ENCODE measurements around the gene TMEM63A. TPM values are rescaled to one million over a fixed set of nuclear protein-coding genes. Genes with fewer than 3 reads are reported as not detected.

TMEM63A gene
- total and polyA plus RNA-seq, 10 donors = 15.0 to 143 (median 109) TPM

- no peak overlapping the region for H3K27ac ChIP-seq
- no peaks in the 10 kb centered on the region for H3K27me3 ChIP-seq (replicated peaks in 1 of 7)
- DNase-seq = no peak
- H3K4me1 ChIP-seq = peaks cover 3 to 37% (median 25%) of the 10 kb centered on the region in 6 donors
- no peak overlapping the region for H3K4me3 ChIP-seq
- 84 to 95% (median 90%) methylated on average over 5 of the region's 5 CpGs for WGBS, 5 donors
- no peaks in the 10 kb centered on the region for H3K9me3 ChIP-seq
- H3K36me3 ChIP-seq = peaks cover 0 to 96% (median 43%) of the 10 kb centered on the region in 6 donors
- intact Hi-C loops (cut with DNase I; ENCODE audit: low total_unique reads) = no loop called here
- no peak for TF ChIP-seq POLR2A (IDR thresholded peaks at IDR 0.05)
- no peak for TF ChIP-seq CTCF (IDR thresholded peaks at IDR 0.05 in 8 of 11, conservative IDR thresholded peaks at IDR 0.05 in 3 of 11)
- no peak for TF ChIP-seq POLR2AphosphoS5 (IDR thresholded peaks at IDR 0.05)
These were observed 35.4 kb upstream of the TMEM63A start for GRCh38 chr1:225917536-225917935.

- TF ChIP-seq CTCF (IDR thresholded peaks at IDR 0.05 in 8 of 11, conservative IDR thresholded peaks at IDR 0.05 in 3 of 11) (no peak), POLR2A (IDR thresholded peaks at IDR 0.05) (no peak)
- H3K4me3 ChIP-seq = no peak overlapping the region
- peaks cover 0 to 93% (median 41%) of the 10 kb centered on the region in 6 donors for H3K36me3 ChIP-seq
- intact Hi-C loops (cut with DNase I; ENCODE audit: low total_unique reads) = no loop called here
- DNase-seq = no peak
- 87 to 98% (median 92%) methylated on average over 3 of the region's 3 CpGs for WGBS, 5 donors
- H3K27me3 ChIP-seq (replicated peaks in 1 of 7) = no peaks in the 10 kb centered on the region
- H3K27ac ChIP-seq = no peak overlapping the region
- peaks cover 0 to 32% (median 20%) of the 10 kb centered on the region in 6 donors for H3K4me1 ChIP-seq
- H3K9me3 ChIP-seq = no peaks in the 10 kb centered on the region
These were observed 34.9 kb upstream of the TMEM63A start for GRCh38 chr1:225917101-225917500.

GRCh38 chr1:225915538-225915991 is 33.4 kb upstream of the TMEM63A start:
- H3K36me3 ChIP-seq = peaks cover 0 to 77% (median 31%) of the 10 kb centered on the region in 6 donors
- H3K27ac ChIP-seq = no peak overlapping the region
- intact Hi-C loops (cut with DNase I; ENCODE audit: low total_unique reads) = no loop called here
- H3K4me1 ChIP-seq = peaks cover 1 to 31% (median 24%) of the 10 kb centered on the region in 6 donors
- H3K27me3 ChIP-seq (replicated peaks in 1 of 7) = no peaks in the 10 kb centered on the region
- no peak overlapping the region for H3K4me3 ChIP-seq
- DNase-seq = no peak
- 81 to 98% (median 96%) methylated on average over 6 to 7 of the region's 7 CpGs for WGBS, 5 donors
- TF ChIP-seq POLR2AphosphoS5 (IDR thresholded peaks at IDR 0.05) (no peak), POLR2A (IDR thresholded peaks at IDR 0.05) (no peak), CTCF (IDR thresholded peaks at IDR 0.05 in 8 of 11, conservative IDR thresholded peaks at IDR 0.05 in 3 of 11) (no peak)
- no peaks in the 10 kb centered on the region for H3K9me3 ChIP-seq

- H3K36me3 ChIP-seq = peaks cover 0 to 71% (median 25%) of the 10 kb centered on the region in 6 donors
- no peak overlapping the region for H3K27ac ChIP-seq
- H3K4me1 ChIP-seq = peaks cover 0 to 31% (median 21%) of the 10 kb centered on the region in 6 donors
- no peak for DNase-seq
- 93 to 97% (median 96%) methylated on average over 6 of the region's 6 CpGs for WGBS, 5 donors
- H3K27me3 ChIP-seq (replicated peaks in 1 of 7) = no peaks in the 10 kb centered on the region
- intact Hi-C loops (cut with DNase I; ENCODE audit: low total_unique reads) = loop anchor here (5.0 kb wide), 1 partner anchor 138 kb away; the partner anchor contains the start of gene SRP9
- H3K9me3 ChIP-seq = no peaks in the 10 kb centered on the region
- TF ChIP-seq CTCF (IDR thresholded peaks at IDR 0.05 in 8 of 11, conservative IDR thresholded peaks at IDR 0.05 in 3 of 11) (no peak), POLR2A (IDR thresholded peaks at IDR 0.05) (no peak), POLR2AphosphoS5 (IDR thresholded peaks at IDR 0.05) (no peak)
- H3K4me3 ChIP-seq = no peak overlapping the region
These were observed 32.8 kb upstream of the TMEM63A start for GRCh38 chr1:225914947-225915346.

Data from spleen (tissue), 11 donors.